Pancreas (tissue), 10 donors: Measurements from ENCODE around the gene DBT. TPM values are rescaled to one million over a fixed set of nuclear protein-coding genes. Genes with fewer than 3 reads are reported as not detected.

Experiments used
- ATAC-seq, 4 donors: fragments of 200-7000 bp; cut with Tn5 transposase; one replicate each; pipeline versions ENCODE4 v1.8.0 to v1.9.1; 2020; ENCODE audit warnings: mild to moderate bottlenecking in 4 of 4, moderate library complexity in 4 of 4
- DNase-seq, 6 donors: peaks; one replicate each; pipeline ENCODE4 v3.0.0-alpha.2; 2020
- FAIRE-seq: peaks from 2 replicates; lab custom pipeline; 2012; peaks lifted over from hg19 to GRCh38; lab: Jason Lieb, UNC
- H3K27ac ChIP-seq, 4 donors: fragments of 200-600 bp; sonication (generic); 1 replicate in 3 of 4; 2 replicates in 1 of 4; pipeline versions ENCODE4 v1.5.0 to v1.8.0; 2020
- H3K27me3 ChIP-seq, 4 donors: fragments of 200-600 bp; one replicate each; pipeline ENCODE4 v1.8.0; 2021
- H3K36me3 ChIP-seq, 3 donors: fragments of 200-600 bp; sonication (generic) in 1 of 3; one replicate each; pipeline versions ENCODE4 v1.5.0 to v1.8.0; 2020 to 2021
- H3K4me1 ChIP-seq, 3 donors: fragments of 200-600 bp; one replicate each; pipeline ENCODE4 v1.8.0; 2021
- H3K4me3 ChIP-seq, 4 donors: fragments of 200-600 bp; sonication (generic) in 2 of 4; one replicate each; pipeline versions ENCODE4 v1.5.0 to v1.8.0; 2020 to 2021
- H3K9me3 ChIP-seq, 4 donors: fragments of 200-600 bp; one replicate each; pipeline ENCODE4 v1.8.0; 2021
- WGBS, 2 donors: extraction: QIAGEN DNeasy Blood & Tissue Kit; methylation state at CpG; one replicate each; pipeline ENCODE4 v1.1.7; 2013; 5-methylcytosine and 5-hydroxymethylcytosine counted together
- intact Hi-C, 3 donors: fragments of 100-400 bp; cut with DNase I; formaldehyde crosslinking; loops; one replicate each; pipeline versions ENCODE4 v1.11.1 to v1.14.2; 2022
- microRNA-seq, 2 donors: library from miRNA; unstranded; fragments of <30 nt; microRNA quantifications; one replicate each; pipeline versions ENCODE4 to v1.1.0, GENCODE V29; 2019 to 2020
- polyA plus RNA-seq, 2 donors: library from polyadenylated mRNA; stranded (reverse); fragments of 200-250 nt; gene quantifications; one replicate each; pipeline ENCODE4 v1.2.3, GENCODE V29; 2013
- total RNA-seq, 6 donors: library from RNA; stranded (reverse); fragmentation: NEBNext Ultra II Directional in 4 of 6; extraction: Animal tissue kit (Norgen Biotek cat#: 25700) in 4 of 6; gene quantifications; one replicate each; pipeline versions ENCODE4 v1.2.1 to v1.2.4, GENCODE V29; 2021 to 2023
- TF ChIP-seq, protein P1 (sequence below), 4 donors: fragments of 200-600 bp; sonication (generic) in 3 of 4; IDR thresholded peaks; one replicate each; pipeline versions ENCODE4 v1.5.0 to v1.8.0; 2021; ENCODE audit warnings: antibody characterized with exemption in 4 of 4
- donor health status: healthy with polysubstance abuse.
- donor health status: DM: no; HTN: no; CAD: no; lungs with moderate emphysema.
- donor health status: DM: no; HTN: no; CAD: no.
- donor health status: control.
- donor health status: control.
- donor health status: Bipolar disorder and iron deficiency.
- donor health status: DM: yes; HTN: yes; CAD: no.
- donor health status: DM: no; HTN: no; CAD: no.
- donor health status: DM: no; HTN: no; CAD: no.
- donor health status: DM: yes; HTN: yes; CAD: no.

The DBT gene
- total and polyA plus RNA-seq, 8 donors: 1.7 to 12.8 (median 8.9) TPM

GRCh38 chr1:100141192-100141591 is 108.4 kb downstream of the DBT start:
- FAIRE-seq: no peak
- Histone ChIP-seq H3K27me3 (no peaks in the 10 kb centered on the region), H3K4me3 (no peak overlapping the region), H3K27ac (no peak overlapping the region), H3K9me3 (no peaks in the 10 kb centered on the region), H3K36me3 (peaks cover 0 to 64% (median 52%) of the 10 kb centered on the region in 3 donors), H3K4me1 (peaks cover 0 to 1% (median 0%) of the 10 kb centered on the region in 3 donors)
- 80 to 84% methylated on average over 4 of the region's 4 CpGs for WGBS, 2 donors
- TF ChIP-seq, protein P1, sequence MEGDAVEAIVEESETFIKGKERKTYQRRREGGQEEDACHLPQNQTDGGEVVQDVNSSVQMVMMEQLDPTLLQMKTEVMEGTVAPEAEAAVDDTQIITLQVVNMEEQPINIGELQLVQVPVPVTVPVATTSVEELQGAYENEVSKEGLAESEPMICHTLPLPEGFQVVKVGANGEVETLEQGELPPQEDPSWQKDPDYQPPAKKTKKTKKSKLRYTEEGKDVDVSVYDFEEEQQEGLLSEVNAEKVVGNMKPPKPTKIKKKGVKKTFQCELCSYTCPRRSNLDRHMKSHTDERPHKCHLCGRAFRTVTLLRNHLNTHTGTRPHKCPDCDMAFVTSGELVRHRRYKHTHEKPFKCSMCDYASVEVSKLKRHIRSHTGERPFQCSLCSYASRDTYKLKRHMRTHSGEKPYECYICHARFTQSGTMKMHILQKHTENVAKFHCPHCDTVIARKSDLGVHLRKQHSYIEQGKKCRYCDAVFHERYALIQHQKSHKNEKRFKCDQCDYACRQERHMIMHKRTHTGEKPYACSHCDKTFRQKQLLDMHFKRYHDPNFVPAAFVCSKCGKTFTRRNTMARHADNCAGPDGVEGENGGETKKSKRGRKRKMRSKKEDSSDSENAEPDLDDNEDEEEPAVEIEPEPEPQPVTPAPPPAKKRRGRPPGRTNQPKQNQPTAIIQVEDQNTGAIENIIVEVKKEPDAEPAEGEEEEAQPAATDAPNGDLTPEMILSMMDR (IDR thresholded peaks at IDR 0.05): no peak
- DNase-seq: no peak
- no peak for ATAC-seq
- intact Hi-C loops: no loop called here

GRCh38 chr1:100137602-100138001 is 112.0 kb downstream of the DBT start:
- no peak for DNase-seq

More at GRCh38 chr1:100137602-100138001, 112.0 kb downstream of the DBT start:
- no peak overlapping the region for H3K4me3 ChIP-seq
- no peak for FAIRE-seq
- TF ChIP-seq, protein P1 (IDR thresholded peaks at IDR 0.05): no peak
- H3K27ac ChIP-seq: no peak overlapping the region
- WGBS, 2 donors: 89 to 90% methylated on average over 2 of the region's 2 CpGs
- no peak for ATAC-seq
- H3K4me1 ChIP-seq: peaks cover 7 to 15% (median 13%) of the 10 kb centered on the region in 3 donors
- intact Hi-C loops: no loop called here
- H3K9me3 ChIP-seq: no peaks in the 10 kb centered on the region
- no peaks in the 10 kb centered on the region for H3K27me3 ChIP-seq
- peaks cover 0 to 41% (median 34%) of the 10 kb centered on the region in 3 donors for H3K36me3 ChIP-seq

Small RNA genes within 50 kb of the gene (microRNA-seq; reads per million reads assigned to microRNA genes)
- gene MIR553: 0 reads per million in 2 donors

Other genes starting within 250 kb of the DBT start
- gene SASS6, start 116.9 kb downstream of the DBT start, total RNA-seq: 1 to 10 TPM in 4 of 6 donors, under 1 TPM in 2; 0.76 to 1.8 (median 1.3) TPM
- 1 to 10 TPM in 1 of 2 donors, under 1 TPM in 1; 0.84 to 1.7 TPM for gene SASS6, start 116.9 kb downstream of the DBT start, polyA plus RNA-seq
- 10 to 100 TPM in 1 of 6 donors, 1 to 10 TPM in 5; 4.8 to 10.5 (median 8.1) TPM for gene TRMT13, start 116.7 kb downstream of the DBT start, total RNA-seq
- gene TRMT13, start 116.7 kb downstream of the DBT start, polyA plus RNA-seq: 10 to 100 TPM in 1 of 2 donors, 1 to 10 TPM in 1; 8.7 to 10.6 TPM
- under 1 TPM; 0.06 to 0.51 (median 0.34) TPM for gene LRRC39, start 71.6 kb downstream of the DBT start, total RNA-seq
- gene LRRC39, start 71.6 kb downstream of the DBT start, polyA plus RNA-seq: 1 to 10 TPM; 1.5 to 3.0 TPM
- 10 to 100 TPM; 14.7 to 21.9 (median 19.5) TPM for gene RTCA, start 16.4 kb upstream of the DBT start, total RNA-seq
- 10 to 100 TPM; 15.9 to 19.3 TPM for gene RTCA, start 16.4 kb upstream of the DBT start, polyA plus RNA-seq
- 1 to 10 TPM; 2.4 to 5.2 (median 3.6) TPM for gene CDC14A, start 102.7 kb upstream of the DBT start, total RNA-seq
- 1 to 10 TPM; 1.4 to 2.4 TPM for gene CDC14A, start 102.7 kb upstream of the DBT start, polyA plus RNA-seq